ENCODE data around the gene CMTR1.

DNA sequence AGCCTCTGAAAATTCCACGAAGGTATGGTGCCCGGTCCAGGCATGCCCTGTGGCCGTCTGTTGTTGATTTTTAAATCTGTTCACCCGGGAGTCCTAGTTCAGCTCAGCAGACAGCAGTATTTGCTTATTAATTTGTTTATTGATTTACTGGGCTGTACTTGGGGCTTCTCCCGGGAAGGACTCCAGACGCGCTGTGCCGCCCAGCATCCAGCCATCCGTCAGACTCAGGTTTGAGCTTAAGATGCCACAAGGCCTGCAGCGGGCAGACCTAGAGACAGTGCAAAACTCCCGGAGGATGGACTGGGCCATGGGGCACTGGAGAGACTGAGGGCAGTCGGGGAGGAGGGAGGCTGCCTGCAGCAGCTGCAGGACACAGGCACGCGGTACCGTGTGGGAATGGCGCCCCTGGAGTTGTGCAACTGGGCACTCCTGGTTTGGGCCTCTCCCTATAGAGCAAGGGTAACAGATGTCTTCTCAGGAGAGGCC, 83.9 kb downstream of the CMTR1 start:
- TF ChIP-seq ZNF561 (tag by site-specific recombination; IDR thresholded peaks at IDR 0.05; ENCODE audit: borderline replicate concordance): no peak
- TF ChIP-seq, protein P1, sequence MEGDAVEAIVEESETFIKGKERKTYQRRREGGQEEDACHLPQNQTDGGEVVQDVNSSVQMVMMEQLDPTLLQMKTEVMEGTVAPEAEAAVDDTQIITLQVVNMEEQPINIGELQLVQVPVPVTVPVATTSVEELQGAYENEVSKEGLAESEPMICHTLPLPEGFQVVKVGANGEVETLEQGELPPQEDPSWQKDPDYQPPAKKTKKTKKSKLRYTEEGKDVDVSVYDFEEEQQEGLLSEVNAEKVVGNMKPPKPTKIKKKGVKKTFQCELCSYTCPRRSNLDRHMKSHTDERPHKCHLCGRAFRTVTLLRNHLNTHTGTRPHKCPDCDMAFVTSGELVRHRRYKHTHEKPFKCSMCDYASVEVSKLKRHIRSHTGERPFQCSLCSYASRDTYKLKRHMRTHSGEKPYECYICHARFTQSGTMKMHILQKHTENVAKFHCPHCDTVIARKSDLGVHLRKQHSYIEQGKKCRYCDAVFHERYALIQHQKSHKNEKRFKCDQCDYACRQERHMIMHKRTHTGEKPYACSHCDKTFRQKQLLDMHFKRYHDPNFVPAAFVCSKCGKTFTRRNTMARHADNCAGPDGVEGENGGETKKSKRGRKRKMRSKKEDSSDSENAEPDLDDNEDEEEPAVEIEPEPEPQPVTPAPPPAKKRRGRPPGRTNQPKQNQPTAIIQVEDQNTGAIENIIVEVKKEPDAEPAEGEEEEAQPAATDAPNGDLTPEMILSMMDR (tag by site-specific recombination; IDR thresholded peaks at IDR 0.05): no peak
- TF ChIP-seq ZNF140 (tag by site-specific recombination; IDR thresholded peaks at IDR 0.05): no peak
- no peak for TF ChIP-seq ZBTB7A (tag by site-specific recombination; IDR thresholded peaks at IDR 0.05; ENCODE audit: low read depth)
- TF ChIP-seq ZNF664 (tag by site-specific recombination; IDR thresholded peaks at IDR 0.05): no peak
- no peak for TF ChIP-seq ZBTB1 (tag by site-specific recombination; IDR thresholded peaks at IDR 0.05)
- TF ChIP-seq ZNF311 (tag by site-specific recombination; IDR thresholded peaks at IDR 0.05; ENCODE audit: borderline replicate concordance): no peak
- TF ChIP-seq ZNF16 (tag by site-specific recombination; IDR thresholded peaks at IDR 0.05; ENCODE audit: low read depth): no peak
- TF ChIP-seq, protein P2, sequence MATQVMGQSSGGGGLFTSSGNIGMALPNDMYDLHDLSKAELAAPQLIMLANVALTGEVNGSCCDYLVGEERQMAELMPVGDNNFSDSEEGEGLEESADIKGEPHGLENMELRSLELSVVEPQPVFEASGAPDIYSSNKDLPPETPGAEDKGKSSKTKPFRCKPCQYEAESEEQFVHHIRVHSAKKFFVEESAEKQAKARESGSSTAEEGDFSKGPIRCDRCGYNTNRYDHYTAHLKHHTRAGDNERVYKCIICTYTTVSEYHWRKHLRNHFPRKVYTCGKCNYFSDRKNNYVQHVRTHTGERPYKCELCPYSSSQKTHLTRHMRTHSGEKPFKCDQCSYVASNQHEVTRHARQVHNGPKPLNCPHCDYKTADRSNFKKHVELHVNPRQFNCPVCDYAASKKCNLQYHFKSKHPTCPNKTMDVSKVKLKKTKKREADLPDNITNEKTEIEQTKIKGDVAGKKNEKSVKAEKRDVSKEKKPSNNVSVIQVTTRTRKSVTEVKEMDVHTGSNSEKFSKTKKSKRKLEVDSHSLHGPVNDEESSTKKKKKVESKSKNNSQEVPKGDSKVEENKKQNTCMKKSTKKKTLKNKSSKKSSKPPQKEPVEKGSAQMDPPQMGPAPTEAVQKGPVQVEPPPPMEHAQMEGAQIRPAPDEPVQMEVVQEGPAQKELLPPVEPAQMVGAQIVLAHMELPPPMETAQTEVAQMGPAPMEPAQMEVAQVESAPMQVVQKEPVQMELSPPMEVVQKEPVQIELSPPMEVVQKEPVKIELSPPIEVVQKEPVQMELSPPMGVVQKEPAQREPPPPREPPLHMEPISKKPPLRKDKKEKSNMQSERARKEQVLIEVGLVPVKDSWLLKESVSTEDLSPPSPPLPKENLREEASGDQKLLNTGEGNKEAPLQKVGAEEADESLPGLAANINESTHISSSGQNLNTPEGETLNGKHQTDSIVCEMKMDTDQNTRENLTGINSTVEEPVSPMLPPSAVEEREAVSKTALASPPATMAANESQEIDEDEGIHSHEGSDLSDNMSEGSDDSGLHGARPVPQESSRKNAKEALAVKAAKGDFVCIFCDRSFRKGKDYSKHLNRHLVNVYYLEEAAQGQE (tag by site-specific recombination; IDR thresholded peaks at IDR 0.05): no peak
- TF ChIP-seq BCL11A (tag by site-specific recombination; IDR thresholded peaks at IDR 0.05; ENCODE audit: low read depth): no peak
- no peak for TF ChIP-seq SP2 (tag by site-specific recombination; IDR thresholded peaks at IDR 0.05)
- no peak for TF ChIP-seq ZNF776 (tag by site-specific recombination; IDR thresholded peaks at IDR 0.05; ENCODE audit: borderline replicate concordance)
- TF ChIP-seq SALL2 (tag by site-specific recombination; IDR thresholded peaks at IDR 0.05; ENCODE audit: borderline replicate concordance): no peak
- TF ChIP-seq ZNF600 (tag by site-specific recombination; IDR thresholded peaks at IDR 0.05): no peak
